ENCODE data around the gene GAPDH. TPM values are rescaled to one million over a fixed set of nuclear protein-coding genes. Genes with fewer than 3 reads are reported as not detected.
A peak's percentile ranks its signal among the peaks of the same experiment; 100 is the strongest.
"Not testable (repeated sequence)": the region's sequence is repeated elsewhere in the genome, so short reads cannot be mapped to it uniquely, and the experiment has no call there.

Gene GAPDH
- total RNA-seq (669 TPM), polyA plus RNA-seq (1,000 to 10,000 TPM; 1,962 to 2,973 (median 2,405) TPM)

- Mint-ChIP-seq H3K4me1 (peaks cover 12 to 58% (median 28%) of the 10 kb centered on the region in 4 donors), H3K27me3 (peaks cover 14% of the 10 kb centered on the region), H3K4me3 (peak within 1 kb of the TSS; percentile 93 to 99 (median 94)), H3K27ac (peak within 1 kb of the TSS; percentile 98 to 99 (median 99)), H3K36me3 (peaks cover 26% of the 10 kb centered on the region), H3K9me3 (no peaks in the 10 kb centered on the region)
- Histone ChIP-seq H3K27ac (ENCODE audit: insufficient read depth, low read length, poor library complexity, severe bottlenecking) (peak within 1 kb of the TSS; percentile 94), H3K27me3 (ENCODE audit: control insufficient read depth, insufficient read depth, low read length) (no peaks in the 10 kb centered on the region), H3K36me3 (ENCODE audit: control insufficient read depth, insufficient read depth, low read length) (peaks cover 46% of the 10 kb centered on the region), H3K4me1 (ENCODE audit: control insufficient read depth, insufficient read depth, low read length, poor library complexity, severe bottlenecking) (peaks cover 64% of the 10 kb centered on the region), H3K4me3 (ENCODE audit: low read depth, low read length) (peak within 1 kb of the TSS; percentile 74), H3K9me3 (ENCODE audit: control insufficient read depth in 2 of 2, low read length in 2 of 2) (no peaks in the 10 kb centered on the region)
- ATAC-seq (ENCODE audit: low read depth in 2 of 2), result peak; percentile 36 to 42
- DNase-seq, result peak; percentile 75 to 96 (median 88)
These were observed at the start of gene GAPDH for GRCh38 chr12:6533923-6534694. Gene GAPDH, plus strand, starts transcription at chr12:6534517. Its CDS starts 316 bp downstream, at chr12:6534833.

GRCh38 chr12:6488240-6488639 is 46.1 kb upstream of the GAPDH start:
- no peak overlapping the region for H3K27ac ChIP-seq (ENCODE audit: insufficient read depth, low read length, poor library complexity, severe bottlenecking)
- H3K27ac Mint-ChIP-seq, result peak overlapping the region in 1 of 3 donors; percentile 32

GRCh38 chr12:6489449-6489848 is 44.9 kb upstream of the GAPDH start:
- Mint-ChIP-seq H3K4me1 (peaks cover 0 to 17% (median 8%) of the 10 kb centered on the region in 4 donors), H3K27ac (no peak overlapping the region), H3K4me3 (no peak overlapping the region), H3K36me3 (peaks cover 4% of the 10 kb centered on the region), H3K9me3 (no peaks in the 10 kb centered on the region), H3K27me3 (peaks cover 5% of the 10 kb centered on the region)
- H3K27ac ChIP-seq (ENCODE audit: insufficient read depth, low read length, poor library complexity, severe bottlenecking), result no peak overlapping the region
- no peak overlapping the region for H3K4me3 ChIP-seq (ENCODE audit: low read depth, low read length)
- H3K36me3 ChIP-seq (ENCODE audit: control insufficient read depth, insufficient read depth, low read length), result peaks cover 3% of the 10 kb centered on the region
- H3K4me1 ChIP-seq (ENCODE audit: control insufficient read depth, insufficient read depth, low read length, poor library complexity, severe bottlenecking), result peaks cover 12% of the 10 kb centered on the region
- no peak for DNase-seq
- no peak for ATAC-seq (ENCODE audit: low read depth in 2 of 2)
- no peaks in the 10 kb centered on the region for H3K27me3 ChIP-seq (ENCODE audit: control insufficient read depth, insufficient read depth, low read length)
- H3K9me3 ChIP-seq (ENCODE audit: control insufficient read depth in 2 of 2, low read length in 2 of 2), result no peaks in the 10 kb centered on the region

More at GRCh38 chr12:6488240-6488639, 46.1 kb upstream of the GAPDH start:
- no peak overlapping the region for H3K4me3 ChIP-seq (ENCODE audit: low read depth, low read length)
- Mint-ChIP-seq H3K27me3 (peaks cover 9% of the 10 kb centered on the region), H3K9me3 (no peaks in the 10 kb centered on the region), H3K4me3 (no peak overlapping the region), H3K4me1 (peaks cover 0 to 14% (median 5%) of the 10 kb centered on the region in 4 donors), H3K36me3 (peaks cover 4% of the 10 kb centered on the region)
- ATAC-seq (ENCODE audit: low read depth in 2 of 2) (no peak), DNase-seq (no peak)
- H3K27me3 ChIP-seq (ENCODE audit: control insufficient read depth, insufficient read depth, low read length), result no peaks in the 10 kb centered on the region
- peaks cover 3% of the 10 kb centered on the region for H3K36me3 ChIP-seq (ENCODE audit: control insufficient read depth, insufficient read depth, low read length)
- peaks cover 10% of the 10 kb centered on the region for H3K4me1 ChIP-seq (ENCODE audit: control insufficient read depth, insufficient read depth, low read length, poor library complexity, severe bottlenecking)
- H3K9me3 ChIP-seq (ENCODE audit: control insufficient read depth in 2 of 2, low read length in 2 of 2), result no peaks in the 10 kb centered on the region

GRCh38 chr12:6490673-6491072 is 43.6 kb upstream of the GAPDH start:
- not testable (repeated sequence) for H3K4me3 ChIP-seq (ENCODE audit: low read depth, low read length); H3K27me3 ChIP-seq (ENCODE audit: control insufficient read depth, insufficient read depth, low read length); H3K9me3 ChIP-seq (ENCODE audit: control insufficient read depth in 2 of 2, low read length in 2 of 2); H3K27ac ChIP-seq (ENCODE audit: insufficient read depth, low read length, poor library complexity, severe bottlenecking); ATAC-seq (ENCODE audit: low read depth in 2 of 2); H3K27ac Mint-ChIP-seq; H3K36me3 Mint-ChIP-seq; DNase-seq; H3K36me3 ChIP-seq (ENCODE audit: control insufficient read depth, insufficient read depth, low read length); H3K27me3 Mint-ChIP-seq; H3K9me3 Mint-ChIP-seq
- peak overlapping the region in 2 of 4 donors; percentile 34 to 44 for H3K4me3 Mint-ChIP-seq
- peaks cover 8 to 29% (median 20%) of the 10 kb centered on the region in 4 donors for H3K4me1 Mint-ChIP-seq
- H3K4me1 ChIP-seq (ENCODE audit: control insufficient read depth, insufficient read depth, low read length, poor library complexity, severe bottlenecking), result peaks cover 25% of the 10 kb centered on the region

GRCh38 chr12:6492838-6493496 is 41.4 kb upstream of the GAPDH start, which contains the start of gene MRPL51:
Gene MRPL51, minus strand, starts transcription at chr12:6493262. Its CDS starts 126 bp downstream, at chr12:6493136.
- H3K4me3 ChIP-seq (ENCODE audit: low read depth, low read length), result peak within 1 kb of the TSS; percentile 100
- Mint-ChIP-seq H3K9me3 (no peaks in the 10 kb centered on the region), H3K4me3 (peak within 1 kb of the TSS; percentile 94 to 100 (median 97)), H3K27me3 (peaks cover 5% of the 10 kb centered on the region), H3K27ac (peak within 1 kb of the TSS; percentile 93 to 99 (median 97)), H3K4me1 (peaks cover 8 to 46% (median 27%) of the 10 kb centered on the region in 4 donors), H3K36me3 (peaks cover 4% of the 10 kb centered on the region)
- H3K27me3 ChIP-seq (ENCODE audit: control insufficient read depth, insufficient read depth, low read length), result no peaks in the 10 kb centered on the region
- peak within 1 kb of the TSS; percentile 92 for H3K27ac ChIP-seq (ENCODE audit: insufficient read depth, low read length, poor library complexity, severe bottlenecking)
- H3K9me3 ChIP-seq (ENCODE audit: control insufficient read depth in 2 of 2, low read length in 2 of 2), result no peaks in the 10 kb centered on the region
- H3K4me1 ChIP-seq (ENCODE audit: control insufficient read depth, insufficient read depth, low read length, poor library complexity, severe bottlenecking), result peaks cover 30% of the 10 kb centered on the region
- DNase-seq, result peak; percentile 91 to 98 (median 93)
- peak; percentile 80 to 83 for ATAC-seq (ENCODE audit: low read depth in 2 of 2)
- peaks cover 17% of the 10 kb centered on the region for H3K36me3 ChIP-seq (ENCODE audit: control insufficient read depth, insufficient read depth, low read length)

GRCh38 chr12:6493497-6494257 is 40.6 kb upstream of the GAPDH start, which contains the start of gene NCAPD2:
Gene NCAPD2, plus strand, starts transcription at chr12:6494102. Its CDS starts 997 bp downstream, at chr12:6495099.
- H3K27ac ChIP-seq (ENCODE audit: insufficient read depth, low read length, poor library complexity, severe bottlenecking), result peak within 1 kb of the TSS; percentile 92
- H3K27me3 Mint-ChIP-seq, result peaks cover 5% of the 10 kb centered on the region
- peaks cover 30% of the 10 kb centered on the region for H3K4me1 ChIP-seq (ENCODE audit: control insufficient read depth, insufficient read depth, low read length, poor library complexity, severe bottlenecking)
- no peaks in the 10 kb centered on the region for H3K9me3 ChIP-seq (ENCODE audit: control insufficient read depth in 2 of 2, low read length in 2 of 2)
- peak; percentile 85 to 87 for ATAC-seq (ENCODE audit: low read depth in 2 of 2)
- H3K27me3 ChIP-seq (ENCODE audit: control insufficient read depth, insufficient read depth, low read length), result no peaks in the 10 kb centered on the region
- peak within 1 kb of the TSS; percentile 94 to 100 (median 97) for H3K4me3 Mint-ChIP-seq
- peak; percentile 94 to 99 (median 97) for DNase-seq
- H3K27ac Mint-ChIP-seq, result peak within 1 kb of the TSS; percentile 93 to 99 (median 97)
- H3K9me3 Mint-ChIP-seq, result no peaks in the 10 kb centered on the region
- peaks cover 4% of the 10 kb centered on the region for H3K36me3 Mint-ChIP-seq
- H3K4me3 ChIP-seq (ENCODE audit: low read depth, low read length), result peak within 1 kb of the TSS; percentile 100
- peaks cover 8 to 50% (median 29%) of the 10 kb centered on the region in 4 donors for H3K4me1 Mint-ChIP-seq
- peaks cover 17% of the 10 kb centered on the region for H3K36me3 ChIP-seq (ENCODE audit: control insufficient read depth, insufficient read depth, low read length)

- peaks cover 4% of the 10 kb centered on the region for H3K36me3 Mint-ChIP-seq
- peaks cover 30% of the 10 kb centered on the region for H3K4me1 ChIP-seq (ENCODE audit: control insufficient read depth, insufficient read depth, low read length, poor library complexity, severe bottlenecking)
- H3K9me3 Mint-ChIP-seq, result no peaks in the 10 kb centered on the region
- H3K9me3 ChIP-seq (ENCODE audit: control insufficient read depth in 2 of 2, low read length in 2 of 2), result no peaks in the 10 kb centered on the region
- H3K27me3 ChIP-seq (ENCODE audit: control insufficient read depth, insufficient read depth, low read length), result no peaks in the 10 kb centered on the region
- peak overlapping the region; percentile 92 for H3K27ac ChIP-seq (ENCODE audit: insufficient read depth, low read length, poor library complexity, severe bottlenecking)
- H3K36me3 ChIP-seq (ENCODE audit: control insufficient read depth, insufficient read depth, low read length), result peaks cover 22% of the 10 kb centered on the region
- peak overlapping the region; percentile 94 to 98 (median 97) for H3K4me3 Mint-ChIP-seq
- H3K4me3 ChIP-seq (ENCODE audit: low read depth, low read length), result peak overlapping the region; percentile 98
- peak overlapping the region; percentile 93 to 95 (median 95) for H3K27ac Mint-ChIP-seq
- H3K4me1 Mint-ChIP-seq, result peaks cover 8 to 50% (median 29%) of the 10 kb centered on the region in 4 donors
- DNase-seq (no peak), ATAC-seq (ENCODE audit: low read depth in 2 of 2) (peak; percentile 34 to 41)
- peaks cover 5% of the 10 kb centered on the region for H3K27me3 Mint-ChIP-seq
These were observed 40.0 kb upstream of the GAPDH start for GRCh38 chr12:6494258-6494743.
